Measurements from ENCODE around the gene NLRP3.
"Not testable (repeated sequence)": the region's sequence is repeated elsewhere in the genome, so short reads cannot be mapped to it uniquely, and the experiment has no call there.

Gene NLRP3

GRCh38 chr1:247415423-247416361, at the start of gene NLRP3:
Gene NLRP3, plus strand, starts transcription at chr1:247416173. Its CDS starts 2,628 bp downstream, at chr1:247418801.
- peak; percentile 73 for DNase-seq

GRCh38 chr1:247366345-247366744, 49.6 kb upstream of the NLRP3 start:
- not testable (repeated sequence) for DNase-seq

DNA sequence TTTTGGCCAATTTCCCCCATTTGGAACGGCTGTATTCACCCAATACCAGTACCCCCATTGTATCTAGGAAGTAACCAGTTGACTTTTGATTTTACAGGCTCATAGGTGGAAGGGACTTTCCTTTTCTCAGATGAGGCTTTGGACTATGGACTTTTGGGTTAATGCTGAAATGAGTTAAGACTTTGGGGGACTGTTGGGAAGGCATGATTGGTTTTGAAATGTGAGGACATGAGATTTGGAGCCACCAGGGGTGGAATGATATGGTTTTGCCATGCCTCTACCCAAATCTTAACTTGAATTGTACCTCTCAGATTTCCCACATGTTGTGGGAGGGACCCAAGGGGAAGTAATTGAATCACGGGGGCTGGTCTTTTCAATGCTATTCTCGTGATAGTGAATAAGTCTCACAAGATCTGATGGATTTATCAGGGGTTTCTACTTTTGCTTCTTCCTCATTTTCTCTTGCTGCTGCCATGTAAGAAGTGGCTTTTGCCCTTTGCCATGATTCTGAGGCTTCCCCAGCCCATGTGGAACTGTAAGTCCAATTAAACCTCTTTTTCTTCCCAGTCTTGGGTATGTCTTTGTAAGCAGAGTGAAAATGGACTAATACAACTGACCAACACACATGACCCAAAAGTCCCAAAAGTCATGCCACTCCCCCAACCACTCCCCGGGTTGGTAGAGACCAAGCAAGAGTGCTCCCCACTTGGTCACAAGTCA, 48.9 kb upstream of the NLRP3 start:
- DNase-seq: no peak

DNA sequence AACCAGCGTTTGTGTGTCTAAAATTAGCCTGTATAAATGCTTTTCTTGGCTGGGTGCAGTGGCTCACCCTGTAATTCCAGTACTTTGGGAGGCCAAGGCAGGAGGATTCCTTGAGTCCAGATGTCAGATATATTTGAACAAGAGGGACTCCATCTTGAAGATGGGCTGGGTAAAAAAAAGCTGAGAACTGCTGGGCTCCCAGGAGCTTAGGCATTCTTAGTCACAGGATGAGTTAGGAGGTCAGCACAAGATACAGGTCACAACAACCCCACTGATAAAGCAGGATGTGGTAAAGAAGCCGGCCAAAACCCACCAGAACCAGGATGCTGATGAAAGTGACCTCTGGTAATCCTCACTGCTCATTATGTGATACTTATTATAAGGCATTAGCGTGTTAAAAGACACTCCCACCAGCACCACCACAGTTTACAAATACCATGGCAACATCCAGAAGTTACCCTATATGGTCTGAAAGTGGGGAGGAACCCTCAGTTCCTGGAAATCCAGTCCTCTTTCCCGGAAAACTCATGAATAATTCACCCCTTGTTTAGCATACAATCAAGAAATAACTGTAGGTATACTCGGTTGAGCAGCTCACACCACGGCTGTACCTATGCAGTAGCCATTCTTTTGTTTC, 48.1 kb upstream of the NLRP3 start:
- DNase-seq: peak; percentile 17

DNA sequence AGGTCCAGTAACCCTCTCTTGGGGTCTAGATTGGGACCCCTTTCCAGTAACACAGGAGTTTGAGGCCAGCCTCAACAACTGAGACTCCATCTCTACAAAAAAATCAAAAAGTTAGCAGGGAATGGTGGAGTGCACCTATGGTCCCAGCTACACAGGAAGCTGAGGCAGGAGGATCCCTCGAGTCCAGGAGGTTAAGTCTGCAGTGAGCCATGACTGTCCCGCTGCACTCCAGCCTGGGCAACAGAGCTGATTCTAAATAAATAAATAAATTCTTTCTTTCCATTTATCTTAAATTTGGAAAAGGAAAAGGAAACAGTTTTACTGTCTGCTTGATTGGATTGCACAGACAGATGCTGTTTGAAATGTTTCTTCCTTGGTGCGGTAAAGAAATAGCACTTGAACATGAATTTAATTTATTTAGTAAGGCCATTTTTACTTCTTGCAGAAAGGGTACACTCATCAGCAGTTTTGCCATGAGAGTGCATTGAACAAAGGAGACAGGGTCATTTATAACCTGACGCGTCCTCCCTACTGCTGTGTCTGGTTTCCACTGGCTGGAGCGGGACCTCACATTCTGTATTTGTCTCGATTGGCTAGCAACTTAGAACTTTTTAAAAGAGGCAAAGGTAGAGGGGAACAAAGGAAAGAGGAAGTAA, 47.4 kb upstream of the NLRP3 start:
- DNase-seq: no peak

- DNase-seq: no peak
Measured at GRCh38 chr1:247370786-247371732, 44.9 kb upstream of the NLRP3 start.

DNA sequence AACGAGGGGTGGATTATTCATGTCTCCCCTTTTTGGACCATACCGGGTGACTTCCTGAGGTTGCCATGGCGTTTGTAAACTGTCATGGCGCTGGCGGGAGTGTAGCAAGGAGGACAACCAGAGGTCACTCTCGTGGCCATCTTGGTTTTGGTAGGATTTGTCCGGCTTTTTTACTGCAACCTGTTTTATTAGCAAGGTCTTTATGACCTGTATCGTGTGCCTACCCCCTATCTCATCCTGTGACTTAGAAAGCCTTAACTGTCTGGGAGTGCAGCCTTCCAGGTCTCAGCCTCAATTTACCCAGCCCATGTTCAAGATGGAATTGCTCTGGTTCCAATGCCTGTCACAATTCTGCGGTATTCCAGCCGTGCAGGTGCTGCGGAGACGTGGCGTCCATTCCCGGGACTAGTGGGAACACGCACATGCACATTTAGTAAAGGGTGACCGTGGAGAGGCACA, 44.1 kb upstream of the NLRP3 start:
- DNase-seq: no peak

DNA sequence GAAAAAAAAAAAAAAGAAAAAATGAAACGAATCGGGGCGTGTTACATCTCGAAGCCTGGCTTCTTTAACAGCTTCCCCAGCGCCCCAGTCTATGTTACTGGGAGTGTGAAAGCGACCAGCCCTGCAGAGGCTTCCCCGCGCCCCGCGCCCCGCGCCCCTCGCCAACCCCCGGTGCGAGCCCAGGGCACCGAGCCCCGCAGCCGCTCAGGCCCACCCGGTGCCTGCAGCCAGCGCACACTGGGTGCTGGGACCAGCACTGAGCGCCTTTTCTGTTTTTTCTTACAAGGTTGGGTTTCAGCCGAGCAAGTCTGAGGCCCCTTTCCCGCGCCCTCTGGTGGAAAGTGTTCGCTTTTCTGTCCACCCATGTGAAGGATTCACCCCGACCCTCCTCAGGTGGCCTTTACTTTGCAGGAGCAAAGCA, 42.2 kb upstream of the NLRP3 start:
- DNase-seq: peak; percentile 49

DNA sequence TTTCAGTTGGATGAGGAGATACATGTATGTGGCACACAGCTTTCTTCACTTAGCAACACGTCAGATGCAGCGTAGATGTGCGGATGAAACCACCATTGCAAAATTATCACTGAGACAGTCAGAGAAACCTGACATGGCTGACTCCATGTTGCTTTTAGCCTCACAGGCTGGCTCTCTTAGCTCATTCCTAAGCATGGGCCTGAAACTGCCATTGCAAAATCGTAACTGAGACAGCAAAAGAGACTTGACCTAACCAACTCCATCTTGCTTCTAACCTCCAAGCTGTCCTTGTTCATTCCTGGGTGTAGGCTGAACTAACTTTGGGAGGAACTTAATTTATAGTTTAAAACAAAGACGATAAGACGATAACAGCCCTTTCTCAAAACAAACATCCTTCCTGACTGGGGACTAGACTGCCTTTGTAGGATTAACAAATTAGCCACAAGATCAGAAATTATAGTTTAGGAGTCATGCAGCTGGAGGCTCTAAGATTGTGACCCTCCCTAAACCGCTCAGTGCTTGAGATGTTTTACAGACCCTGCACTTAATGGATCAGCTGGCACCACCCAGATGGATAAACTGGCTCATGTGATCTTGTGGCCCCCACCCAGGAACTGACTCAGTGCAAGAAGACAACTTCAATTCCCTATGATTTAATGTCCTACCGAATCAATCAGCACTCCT, 41.2 kb upstream of the NLRP3 start:
- DNase-seq: not testable (repeated sequence)

DNA sequence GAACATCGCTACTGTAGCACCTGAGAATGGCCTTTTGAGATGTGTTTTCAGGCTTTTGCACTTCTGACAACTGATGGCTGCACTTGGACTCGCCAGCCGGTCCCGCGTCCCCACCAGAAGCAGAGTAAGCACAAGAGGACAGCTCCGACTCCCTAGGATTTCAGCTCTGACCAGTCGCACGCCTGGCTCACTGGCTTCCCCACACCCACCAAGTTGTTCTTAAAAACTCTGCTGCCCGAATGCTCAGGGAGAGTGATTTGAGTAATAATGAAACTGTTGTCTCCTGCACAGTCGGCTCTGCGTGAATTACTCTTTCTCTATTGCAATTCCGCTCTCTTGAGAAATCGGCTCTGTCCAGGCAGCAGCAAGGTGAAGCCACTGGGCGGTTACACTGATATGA, 40.2 kb upstream of the NLRP3 start:
- no peak for DNase-seq

- no peak for DNase-seq
Measured at GRCh38 chr1:247376659-247377058, 39.3 kb upstream of the NLRP3 start.

DNA sequence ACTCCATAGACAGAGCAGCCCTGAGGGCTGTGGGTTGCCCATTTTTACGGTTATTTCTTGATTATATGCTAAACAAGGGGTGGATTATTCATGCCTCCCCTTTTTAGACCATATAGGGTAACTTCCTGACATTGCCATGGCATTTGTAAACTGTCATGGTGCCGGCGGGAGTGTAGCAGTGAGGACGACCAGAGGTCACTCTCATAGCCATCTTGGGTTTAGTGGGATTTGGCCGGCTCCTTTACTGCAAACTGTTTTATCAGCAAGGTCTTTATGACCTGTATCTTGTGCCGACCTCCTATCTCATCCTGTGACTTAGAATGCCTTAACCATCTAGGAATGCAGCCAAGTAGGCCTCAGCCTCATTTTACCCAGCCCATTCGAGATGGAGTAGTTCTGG, 38.3 kb upstream of the NLRP3 start:
- DNase-seq: not testable (repeated sequence)

DNA sequence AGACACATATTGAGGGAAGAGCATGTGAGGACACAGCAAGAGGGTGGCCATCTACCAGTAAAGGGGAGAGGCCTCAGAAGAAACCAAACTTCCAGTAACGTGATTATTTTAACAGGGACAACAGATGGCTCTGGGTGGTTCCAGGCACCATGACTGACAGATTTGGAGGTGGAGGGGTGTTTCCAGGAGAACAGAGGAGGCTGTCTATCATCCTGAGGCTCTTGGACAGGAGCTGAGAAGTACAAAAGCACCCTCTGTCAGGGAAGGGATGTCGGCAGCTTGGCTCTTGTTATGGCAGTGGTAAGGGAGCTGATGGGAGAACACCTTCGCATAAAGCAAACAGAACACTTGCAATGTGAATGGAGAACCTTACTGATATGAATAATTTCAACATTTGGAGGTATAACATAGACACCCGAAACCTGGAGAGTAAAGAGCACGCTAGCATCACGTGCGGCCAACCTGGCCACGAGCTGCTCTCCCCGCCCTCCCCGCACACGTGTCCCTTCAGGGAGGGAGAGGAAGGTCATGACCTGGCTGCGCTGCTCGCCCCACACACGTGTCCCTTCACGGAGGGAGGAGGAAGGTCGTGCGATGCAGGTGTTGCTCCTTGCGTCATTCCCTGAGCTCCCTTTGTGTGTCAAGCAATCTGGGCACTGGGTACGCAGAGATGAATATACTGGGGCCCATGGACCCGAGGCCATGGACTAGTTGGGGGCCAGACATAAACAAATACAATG, 37.5 kb upstream of the NLRP3 start:
- no peak for DNase-seq

DNA sequence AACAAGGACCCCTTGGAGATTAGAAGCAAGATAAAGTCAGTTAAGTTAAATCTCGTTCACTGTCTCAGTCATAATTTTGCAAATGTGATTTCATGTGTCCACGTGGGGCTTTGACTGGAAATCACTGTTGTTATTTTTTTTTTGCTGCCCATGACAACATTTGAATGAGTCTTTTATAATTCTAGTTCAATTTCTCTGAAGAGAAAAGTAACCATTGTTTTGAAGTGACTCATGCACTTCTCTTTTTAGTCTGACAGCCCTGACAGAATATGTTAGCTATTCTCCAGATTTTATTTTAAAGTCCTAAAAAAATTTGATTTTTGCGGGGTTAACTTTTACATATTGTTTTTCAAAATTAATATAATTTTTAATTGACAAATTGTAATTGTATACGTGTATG, 30.7 kb upstream of the NLRP3 start:
- DNase-seq: no peak

- DNase-seq: no peak
Measured at GRCh38 chr1:247386217-247386616, 29.8 kb upstream of the NLRP3 start.

GRCh38 chr1:247386687-247387086, 29.3 kb upstream of the NLRP3 start:
- DNase-seq: no peak

- no peak for DNase-seq
Measured at GRCh38 chr1:247387096-247387495, 28.9 kb upstream of the NLRP3 start.

GRCh38 chr1:247387565-247387964, 28.4 kb upstream of the NLRP3 start:
- no peak for DNase-seq

DNA sequence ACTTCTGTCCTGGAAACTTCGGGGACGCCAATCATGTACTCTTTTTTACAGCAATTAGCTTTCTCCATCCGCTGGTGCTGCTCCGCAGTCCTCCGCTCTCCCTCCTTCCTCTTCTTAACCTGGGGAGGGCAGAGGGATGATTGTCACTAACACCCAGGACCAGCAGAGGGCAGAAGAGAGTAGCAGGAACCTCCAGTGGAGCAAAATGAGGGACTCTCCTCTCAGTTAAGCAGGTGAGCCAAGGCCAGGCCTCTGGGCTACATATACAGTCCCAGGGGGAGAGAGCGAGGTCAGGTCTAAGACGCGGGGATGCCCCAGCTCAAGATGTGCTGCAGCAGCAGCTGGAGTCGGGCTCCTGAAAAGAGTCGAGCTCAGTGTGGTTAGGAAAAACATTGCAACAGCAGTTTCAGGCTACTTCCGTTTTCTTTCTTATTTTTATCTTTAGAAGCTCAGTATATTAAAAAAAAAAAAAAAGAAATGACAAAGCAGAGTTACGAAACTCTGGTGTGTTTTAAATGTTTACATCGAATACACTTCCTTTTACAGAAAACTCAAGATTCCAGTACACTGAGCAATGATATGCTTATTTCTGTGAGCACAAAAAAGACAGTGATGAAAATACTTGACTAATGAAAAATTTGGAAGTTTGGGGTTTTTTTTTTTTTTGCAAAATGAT, 25.7 kb upstream of the NLRP3 start:
- peak; percentile 87 for DNase-seq

GRCh38 chr1:247390996-247391395, 25.0 kb upstream of the NLRP3 start:
- DNase-seq: no peak
